Endometrial microvascular endothelial cells (primary cell): ENCODE measurements around the gene SAMD9. TPM values are rescaled to one million over a fixed set of nuclear protein-coding genes. Genes with fewer than 3 reads are reported as not detected.

ENCODE experiments used
- in situ Hi-C: cut with HindIII; loops from 2 replicates; pipeline ENCODE4 v1.10.0; 2017; ENCODE audit warnings: low sequenced_read_pairs, low pct_unique_long_range_greater_than_20kb; ENCODE audit errors: inconsistent ontology term
- total RNA-seq: library from RNA; depleted of rRNA; stranded (reverse); fragments of >200 nt; gene quantifications from one replicate; pipeline ENCODE4 v1.2.3, GENCODE V29; 2015; ENCODE audit errors: inconsistent ontology term

Gene SAMD9
- total RNA-seq = 13.9 TPM

GRCh38 chr7:93117852-93118530, at the start of gene SAMD9:
TSS of gene SAMD9 (minus strand) at chr7:93117979. CDS start at chr7:93106097, 11,882 bp downstream.
- in situ Hi-C loops = no loop called here

- in situ Hi-C loops = no loop called here
Measured at GRCh38 chr7:93165447-93165846, 47.7 kb upstream of the SAMD9 start.

- in situ Hi-C loops = no loop called here
Measured at GRCh38 chr7:93164766-93165165, 47.0 kb upstream of the SAMD9 start.

- in situ Hi-C loops = no loop called here
Measured at GRCh38 chr7:93161181-93161762, 43.5 kb upstream of the SAMD9 start.

GRCh38 chr7:93160410-93160809, 42.6 kb upstream of the SAMD9 start:
- in situ Hi-C loops = no loop called here

GRCh38 chr7:93159490-93159889, 41.7 kb upstream of the SAMD9 start:
- in situ Hi-C loops = no loop called here

GRCh38 chr7:93156884-93157283, 39.1 kb upstream of the SAMD9 start:
- in situ Hi-C loops = no loop called here

- in situ Hi-C loops = no loop called here
Measured at GRCh38 chr7:93150200-93150835, 32.5 kb upstream of the SAMD9 start.

- in situ Hi-C loops = no loop called here
Measured at GRCh38 chr7:93148727-93149126, 30.9 kb upstream of the SAMD9 start.

GRCh38 chr7:93148144-93148543, 30.4 kb upstream of the SAMD9 start, which contains the start of gene SAMD9L:
TSS of gene SAMD9L (minus strand) at chr7:93148385. CDS start at chr7:93135971, 12,414 bp downstream.
- in situ Hi-C loops = no loop called here

- in situ Hi-C loops = no loop called here
Measured at GRCh38 chr7:93147363-93147762, 29.6 kb upstream of the SAMD9 start.

GRCh38 chr7:93146472-93147141, 28.8 kb upstream of the SAMD9 start:
- in situ Hi-C loops = no loop called here

GRCh38 chr7:93146036-93146435, 28.3 kb upstream of the SAMD9 start:
- in situ Hi-C loops = no loop called here

GRCh38 chr7:93145354-93145753, 27.6 kb upstream of the SAMD9 start:
- in situ Hi-C loops = no loop called here

GRCh38 chr7:93142127-93142526, 24.3 kb upstream of the SAMD9 start:
- in situ Hi-C loops = no loop called here

GRCh38 chr7:93140582-93141191, 22.9 kb upstream of the SAMD9 start:
- in situ Hi-C loops = no loop called here

GRCh38 chr7:93138576-93138975, 20.8 kb upstream of the SAMD9 start:
- in situ Hi-C loops = no loop called here

- in situ Hi-C loops = no loop called here
Measured at GRCh38 chr7:93133005-93133404, 15.2 kb upstream of the SAMD9 start.

GRCh38 chr7:93132216-93132615, 14.4 kb upstream of the SAMD9 start:
- in situ Hi-C loops = no loop called here
